Smooth muscle cell (in vitro differentiated cells): Measurements from ENCODE around the gene GLIPR1. TPM values are rescaled to one million over a fixed set of nuclear protein-coding genes. Genes with fewer than 3 reads are reported as not detected.

Experiments used
- DNase-seq: peaks from one replicate; lab custom pipeline; 2025; ENCODE audit not compliant: unreplicated experiment; lab: John Stamatoyannopoulos, UW
- H2AFZ ChIP-seq: fragments of 200-600 bp; sonication (generic); 2 replicates; pipeline ENCODE4 v1.6.0; 2016; ENCODE audit warnings: antibody characterized with exemption, low read depth, mild to moderate bottlenecking
- H3F3A ChIP-seq: fragments of 200-600 bp; sonication (generic); 2 replicates; pipeline ENCODE4 v1.6.0; 2017; ENCODE audit warnings: antibody characterized with exemption, low read depth
- H3K27ac ChIP-seq: fragments of 200-600 bp; sonication (generic); 2 replicates; pipeline ENCODE4 v1.5.1; 2016; ENCODE audit warnings: low read depth, mild to moderate bottlenecking
- H3K27me3 ChIP-seq: fragments of 200-600 bp; sonication (generic); 2 replicates; pipeline ENCODE4 v1.6.1; 2016; ENCODE audit warnings: low read depth, mild to moderate bottlenecking
- H3K36me3 ChIP-seq: fragments of 200-600 bp; sonication (generic); 2 replicates; pipeline ENCODE4 v1.5.1; 2016; ENCODE audit warnings: low read depth
- H3K4me1 ChIP-seq: fragments of 200-600 bp; sonication (generic); 2 replicates; pipeline ENCODE4 v1.5.1; 2016; ENCODE audit warnings: low read depth
- H3K4me2 ChIP-seq: fragments of 200-600 bp; sonication (generic); 2 replicates; pipeline ENCODE4 v1.6.0; 2016; ENCODE audit warnings: mild to moderate bottlenecking
- H3K4me3 ChIP-seq: fragments of 200-600 bp; sonication (generic); 2 replicates; pipeline ENCODE4 v1.5.1; 2016; ENCODE audit warnings: mild to moderate bottlenecking
- H3K79me2 ChIP-seq: fragments of 200-600 bp; sonication (generic); 2 replicates; pipeline ENCODE4 v1.6.0; 2016; ENCODE audit warnings: low read depth, mild to moderate bottlenecking
- H3K9ac ChIP-seq: fragments of 200-600 bp; sonication (generic); 2 replicates; pipeline ENCODE4 v1.6.0; 2016; ENCODE audit warnings: low read depth
- H3K9me3 ChIP-seq: fragments of 200-600 bp; sonication (generic); replicated peaks from 2 replicates; pipeline ENCODE4 v1.5.1; 2016; ENCODE audit warnings: low read depth
- H4K20me1 ChIP-seq: fragments of 200-600 bp; sonication (generic); 2 replicates; pipeline ENCODE4 v1.6.0; 2016; ENCODE audit warnings: low read depth
- WGBS: methylation state at CpG from one replicate; pipeline ENCODE4 v1.1.7; 2016; ENCODE audit warnings: low lambda C conversion rate; 5-methylcytosine and 5-hydroxymethylcytosine counted together
- polyA plus RNA-seq: library from polyadenylated mRNA; unstranded; fragments of >200 nt; fragmentation: Nextera tagmentation; extraction: Ambion mirVana; gene quantifications from 2 replicates; pipeline ENCODE4 v1.2.1, GENCODE V29; 2016
- total RNA-seq: library from RNA; depleted of rRNA; stranded (reverse); fragments of >200 nt; gene quantifications from 2 replicates; pipeline ENCODE4 v1.2.3, GENCODE V29; 2014
- TF ChIP-seq, protein P1 (sequence below): fragments of 200-600 bp; sonication (generic); IDR thresholded peaks from 2 replicates; pipeline ENCODE4 v1.5.1; 2017; ENCODE audit warnings: borderline replicate concordance, mild to moderate bottlenecking, antibody characterized with exemption; ENCODE audit not compliant: insufficient read depth, poor library complexity, severe bottlenecking

GLIPR1 gene
- total and polyA plus RNA-seq, 2 experiments from 2014 or later: 199 to 200 TPM

DNA sequence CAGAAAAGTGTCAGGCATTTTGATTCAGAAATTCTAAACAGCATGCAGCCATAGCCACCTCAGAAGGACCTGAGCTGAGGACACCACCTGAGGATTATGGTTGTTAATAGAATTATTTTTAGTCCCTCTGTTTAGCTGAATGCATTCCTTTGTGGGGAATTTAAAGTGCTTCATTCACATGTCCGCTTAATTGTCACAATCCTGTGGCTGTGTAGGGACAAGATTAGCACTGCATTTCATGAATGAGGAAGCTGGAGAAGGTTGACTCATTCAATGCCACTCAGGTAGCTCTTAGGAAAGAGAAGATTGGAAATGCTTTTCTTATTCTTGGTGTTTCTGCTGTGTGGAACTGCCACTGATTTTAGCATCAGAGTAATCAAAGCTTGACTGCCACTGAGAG is 72.8 kb downstream of the GLIPR1 start:
- H3F3A ChIP-seq: peaks cover 3% of the 10 kb centered on the region
- WGBS: 38% methylated on average over 1 of the region's 1 CpG
- no peak overlapping the region for H3K4me3 ChIP-seq
- no peak for DNase-seq
- peak overlapping the region; percentile 60 for H3K4me2 ChIP-seq
- no peaks in the 10 kb centered on the region for H3K79me2 ChIP-seq
- no peaks in the 10 kb centered on the region for H4K20me1 ChIP-seq
- H3K36me3 ChIP-seq: no peaks in the 10 kb centered on the region
- H3K9me3 ChIP-seq: no peaks in the 10 kb centered on the region
- no peak overlapping the region for H3K9ac ChIP-seq
- H3K4me1 ChIP-seq: peaks cover 7% of the 10 kb centered on the region
- TF ChIP-seq, protein P1, sequence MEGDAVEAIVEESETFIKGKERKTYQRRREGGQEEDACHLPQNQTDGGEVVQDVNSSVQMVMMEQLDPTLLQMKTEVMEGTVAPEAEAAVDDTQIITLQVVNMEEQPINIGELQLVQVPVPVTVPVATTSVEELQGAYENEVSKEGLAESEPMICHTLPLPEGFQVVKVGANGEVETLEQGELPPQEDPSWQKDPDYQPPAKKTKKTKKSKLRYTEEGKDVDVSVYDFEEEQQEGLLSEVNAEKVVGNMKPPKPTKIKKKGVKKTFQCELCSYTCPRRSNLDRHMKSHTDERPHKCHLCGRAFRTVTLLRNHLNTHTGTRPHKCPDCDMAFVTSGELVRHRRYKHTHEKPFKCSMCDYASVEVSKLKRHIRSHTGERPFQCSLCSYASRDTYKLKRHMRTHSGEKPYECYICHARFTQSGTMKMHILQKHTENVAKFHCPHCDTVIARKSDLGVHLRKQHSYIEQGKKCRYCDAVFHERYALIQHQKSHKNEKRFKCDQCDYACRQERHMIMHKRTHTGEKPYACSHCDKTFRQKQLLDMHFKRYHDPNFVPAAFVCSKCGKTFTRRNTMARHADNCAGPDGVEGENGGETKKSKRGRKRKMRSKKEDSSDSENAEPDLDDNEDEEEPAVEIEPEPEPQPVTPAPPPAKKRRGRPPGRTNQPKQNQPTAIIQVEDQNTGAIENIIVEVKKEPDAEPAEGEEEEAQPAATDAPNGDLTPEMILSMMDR: no peak
- peak overlapping the region; percentile 34 for H3K27ac ChIP-seq
- no peaks in the 10 kb centered on the region for H3K27me3 ChIP-seq
- H2AFZ ChIP-seq: peak overlapping the region; percentile 71

Other genes starting within 250 kb of the GLIPR1 start
- gene CAPS2, start 150.4 kb upstream of the GLIPR1 start, total RNA-seq: 3.7 and 14.3 TPM in 2 replicates
- gene CAPS2, start 150.4 kb upstream of the GLIPR1 start, polyA plus RNA-seq: 0.66 and 3.5 TPM in 2 replicates
- gene GLIPR1L1, start 146.1 kb upstream of the GLIPR1 start, total RNA-seq: not detected in 2 replicates
- 0.70 TPM in 1 of 2 replicates, not detected in the other for gene GLIPR1L1, start 146.1 kb upstream of the GLIPR1 start, polyA plus RNA-seq
- gene GLIPR1L2, start 89.7 kb upstream of the GLIPR1 start, total RNA-seq: 0.13 and 2.5 TPM in 2 replicates
- gene GLIPR1L2, start 89.7 kb upstream of the GLIPR1 start, polyA plus RNA-seq: not detected in 2 replicates
- gene KRR1, start 30.9 kb downstream of the GLIPR1 start, total RNA-seq: 44.1 and 48.9 TPM in 2 replicates
- 26.2 and 45.0 TPM in 2 replicates for gene KRR1, start 30.9 kb downstream of the GLIPR1 start, polyA plus RNA-seq